OCI-M1 (cell line): Measurements from ENCODE around the gene NKD2.

Source experiments
- DNase-seq: peaks from one replicate; lab custom pipeline; 2025; lab: John Stamatoyannopoulos, UW

Gene NKD2

GRCh38 chr5:979100-979817 is 29.3 kb upstream of the NKD2 start:
- DNase-seq = no peak

GRCh38 chr5:980001-980588 is 28.5 kb upstream of the NKD2 start:
- no peak for DNase-seq

GRCh38 chr5:980966-981365 is 27.6 kb upstream of the NKD2 start:
- no peak for DNase-seq

- no peak for DNase-seq
Observed at GRCh38 chr5:981456-981855, 27.1 kb upstream of the NKD2 start.

- DNase-seq = peak; percentile 52
Observed at GRCh38 chr5:982377-983237, 26.0 kb upstream of the NKD2 start.

- no peak for DNase-seq
Observed at GRCh38 chr5:983238-983524, 25.4 kb upstream of the NKD2 start.

- DNase-seq = no peak
Observed at GRCh38 chr5:983568-983967, 25.0 kb upstream of the NKD2 start.

- no peak for DNase-seq
Observed at GRCh38 chr5:984774-985173, 23.8 kb upstream of the NKD2 start.

GRCh38 chr5:987761-988160 is 20.8 kb upstream of the NKD2 start:
- no peak for DNase-seq

- no peak for DNase-seq
Observed at GRCh38 chr5:988322-988721, 20.3 kb upstream of the NKD2 start.

- peak; percentile 14 for DNase-seq
Observed at GRCh38 chr5:989961-990530, 18.6 kb upstream of the NKD2 start.

GRCh38 chr5:991472-992267 is 16.9 kb upstream of the NKD2 start:
- no peak for DNase-seq

- DNase-seq = no peak
Observed at GRCh38 chr5:994272-994607, 14.4 kb upstream of the NKD2 start.

- no peak for DNase-seq
Observed at GRCh38 chr5:994821-995220, 13.8 kb upstream of the NKD2 start.

GRCh38 chr5:995318-995717 is 13.3 kb upstream of the NKD2 start:
- DNase-seq = no peak

- DNase-seq = peak; percentile 89
Observed at GRCh38 chr5:997001-997474, 11.6 kb upstream of the NKD2 start.

- DNase-seq = no peak
Observed at GRCh38 chr5:997711-998110, 10.9 kb upstream of the NKD2 start.

- no peak for DNase-seq
Observed at GRCh38 chr5:998246-999031, 10.2 kb upstream of the NKD2 start.

GRCh38 chr5:999032-999501 is 9.5 kb upstream of the NKD2 start:
- no peak for DNase-seq

GRCh38 chr5:999724-1000123 is 8.9 kb upstream of the NKD2 start:
- DNase-seq = no peak

GRCh38 chr5:1000329-1000728 is 8.3 kb upstream of the NKD2 start:
- no peak for DNase-seq
